Loucy (cell line): Measurements from ENCODE around the gene SMIM27.

Source experiments
- H2AFZ ChIP-seq: fragments of 200-600 bp; sonication (generic); 2 replicates; pipeline ENCODE4 v1.6.0; 2016; ENCODE audit warnings: antibody characterized with exemption, mild to moderate bottlenecking, low read length, moderate library complexity
- H3F3A ChIP-seq: fragments of 200-600 bp; 2 replicates; pipeline ENCODE4 v1.6.0; 2016; ENCODE audit warnings: antibody characterized with exemption, low read depth, mild to moderate bottlenecking
- H3K27me3 ChIP-seq: fragments of 200-600 bp; sonication (generic); 2 replicates; pipeline ENCODE4 v1.6.1; 2014; ENCODE audit warnings: low read length, mild to moderate bottlenecking; ENCODE audit not compliant: insufficient read depth, poor library complexity, severe bottlenecking
- H3K36me3 ChIP-seq: fragments of 200-600 bp; sonication (generic); 2 replicates; pipeline ENCODE4 v1.6.1; 2016; ENCODE audit warnings: low read length; ENCODE audit not compliant: insufficient read depth
- H3K4me1 ChIP-seq: fragments of 200-600 bp; sonication (generic); 2 replicates; pipeline ENCODE4 v1.5.1; 2014; ENCODE audit warnings: low read length, mild to moderate bottlenecking; ENCODE audit not compliant: insufficient read depth, poor library complexity, severe bottlenecking
- H3K4me2 ChIP-seq: fragments of 200-600 bp; sonication (generic); 2 replicates; pipeline ENCODE4 v1.6.0; 2014; ENCODE audit warnings: antibody characterized with exemption, low read length, low read depth, mild to moderate bottlenecking; ENCODE audit not compliant: poor library complexity, severe bottlenecking
- H3K4me3 ChIP-seq: fragments of 200-600 bp; sonication (generic); 2 replicates; pipeline ENCODE4 v1.5.1; 2014; ENCODE audit warnings: low read length, mild to moderate bottlenecking, mixed read lengths; ENCODE audit not compliant: poor library complexity, severe bottlenecking
- H3K79me2 ChIP-seq: fragments of 200-600 bp; sonication (generic); 2 replicates; pipeline ENCODE4 v1.6.1; 2014; ENCODE audit warnings: low read length; ENCODE audit not compliant: insufficient read depth
- H3K9ac ChIP-seq: fragments of 200-600 bp; sonication (generic); 2 replicates; pipeline ENCODE4 v1.6.0; 2014; ENCODE audit warnings: mild to moderate bottlenecking, low read depth, low read length, moderate library complexity; ENCODE audit not compliant: poor library complexity, severe bottlenecking
- H3K9me2 ChIP-seq: fragments of 200-600 bp; sonication (generic); replicated peaks from 2 replicates; pipeline ENCODE4 v1.6.1; 2016; ENCODE audit warnings: low read depth, low read length, mixed read lengths
- H3K9me3 ChIP-seq: fragments of 200-600 bp; sonication (generic); 2 replicates; pipeline ENCODE4 v1.6.1; 2014; ENCODE audit warnings: mild to moderate bottlenecking, antibody characterized with exemption, low read length, low read depth; ENCODE audit not compliant: insufficient read depth
- H4K20me1 ChIP-seq: fragments of 200-600 bp; sonication (generic); 2 replicates; pipeline ENCODE4 v1.6.0; 2014; ENCODE audit warnings: antibody characterized with exemption, low read length, mild to moderate bottlenecking; ENCODE audit not compliant: insufficient read depth, poor library complexity, severe bottlenecking
- CTCF ChIP-seq: fragments of 200-600 bp; sonication (generic); conservative IDR thresholded peaks from 2 replicates; pipeline ENCODE4 v1.5.1; 2014; ENCODE audit warnings: mild to moderate bottlenecking, antibody characterized with exemption, low read length
- EZH2phosphoT487 ChIP-seq: fragments of 200-600 bp; IDR thresholded peaks from 2 replicates; pipeline ENCODE4 v1.6.1; 2018; ENCODE audit warnings: antibody characterized with exemption, mild to moderate bottlenecking, moderate library complexity, borderline replicate concordance

The SMIM27 gene, protein sequence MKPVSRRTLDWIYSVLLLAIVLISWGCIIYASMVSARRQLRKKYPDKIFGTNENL

DNA sequence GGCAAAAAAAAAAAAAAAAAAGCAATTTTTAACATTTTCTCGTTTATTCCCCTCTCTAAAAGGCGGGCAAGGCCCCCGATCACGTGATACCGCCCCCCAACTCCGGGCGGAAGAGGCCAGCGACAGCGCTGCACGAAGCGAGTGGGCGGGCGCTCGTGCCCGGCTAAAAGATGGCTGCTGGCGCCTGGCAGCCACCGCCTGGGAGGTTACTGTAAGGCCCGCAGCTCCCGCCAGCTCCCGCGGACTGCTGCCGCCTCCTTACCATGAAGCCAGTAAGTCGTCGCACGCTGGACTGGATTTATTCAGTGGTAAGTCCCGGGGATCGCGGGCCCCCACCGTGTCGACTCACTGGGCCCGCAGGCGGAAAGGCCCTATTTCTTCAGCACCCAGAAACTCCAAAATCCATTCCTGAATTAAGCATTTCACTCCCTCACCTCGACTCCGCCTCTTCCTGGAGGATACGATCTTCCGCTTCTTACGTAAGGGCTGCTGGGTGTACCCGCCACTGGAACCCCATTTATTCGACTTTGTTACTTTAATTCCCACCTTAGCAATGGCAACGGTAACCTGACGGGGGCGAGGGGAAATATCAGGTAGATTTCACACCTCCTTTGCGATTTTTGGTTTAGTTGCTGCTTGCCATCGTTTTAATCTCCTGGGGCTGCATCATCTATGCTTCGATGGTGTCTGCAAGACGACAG, at the start of gene SMIM27, which contains the start of gene TOPORS:
TSS of gene SMIM27 (plus strand) at position 156 of the 701 bp plus-strand sequence. CDS start at position 264, 108 bp downstream.
TSS of gene TOPORS (minus strand) at position 415 of the 701 bp plus-strand sequence. CDS start at position 265, 150 bp downstream.
- no peaks in the 10 kb centered on the region; the same call in 1 of the 2 replicates for H3F3A ChIP-seq
- H3K4me3 ChIP-seq: peak within 1 kb of the TSS; percentile 87
- no peaks in the 10 kb centered on the region for H3K27me3 ChIP-seq
- H3K4me2 ChIP-seq: peak within 1 kb of the TSS; percentile 83
- peaks cover 72% of the 10 kb centered on the region for H3K79me2 ChIP-seq
- H3K9me2 ChIP-seq: no peaks in the 10 kb centered on the region
- no peaks in the 10 kb centered on the region for H3K36me3 ChIP-seq
- TF ChIP-seq EZH2phosphoT487: no peak
- 0 out of 2 replicates have a peak, but pooled peaks have one; percentile 14 for TF ChIP-seq CTCF
- H4K20me1 ChIP-seq: peaks cover 29% of the 10 kb centered on the region
- no peaks in the 10 kb centered on the region for H3K9me3 ChIP-seq
- peaks cover 41% of the 10 kb centered on the region for H3K4me1 ChIP-seq
- peak within 1 kb of the TSS; percentile 91 for H3K9ac ChIP-seq
- H2AFZ ChIP-seq: peak within 1 kb of the TSS; percentile 93

DNA sequence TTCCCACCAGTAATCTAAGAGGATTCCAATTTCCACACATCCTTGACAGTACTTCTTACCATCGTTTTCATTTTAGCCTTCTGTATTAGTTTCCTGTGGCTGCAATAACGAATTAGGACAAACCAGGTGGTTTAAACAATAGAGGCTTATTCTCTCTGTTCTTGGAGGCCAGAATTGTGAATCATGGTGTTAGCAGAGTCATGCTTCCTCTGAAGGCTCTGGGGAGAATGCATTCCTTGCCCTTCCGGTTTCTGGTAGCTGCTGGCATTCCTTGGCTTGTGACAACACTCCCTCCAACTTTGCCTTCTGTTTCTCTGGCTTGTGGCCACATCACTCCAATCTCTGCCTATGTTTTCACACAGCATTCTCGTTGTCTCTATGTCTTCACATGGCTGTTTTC, 49.7 kb upstream of the SMIM27 start:
- Histone ChIP-seq H3K9me3 (no peaks in the 10 kb centered on the region), H3F3A (no peaks in the 10 kb centered on the region), H2AFZ (no peak overlapping the region), H3K79me2 (no peaks in the 10 kb centered on the region), H3K36me3 (peaks cover 11% of the 10 kb centered on the region; the same call in 1 of the 2 replicates), H3K9me2 (no peaks in the 10 kb centered on the region), H3K9ac (no peak overlapping the region), H3K27me3 (no peaks in the 10 kb centered on the region), H4K20me1 (no peaks in the 10 kb centered on the region), H3K4me2 (no peak overlapping the region), H3K4me3 (no peak overlapping the region), H3K4me1 (no peaks in the 10 kb centered on the region)
- no peak for TF ChIP-seq CTCF
- no peak for TF ChIP-seq EZH2phosphoT487

DNA sequence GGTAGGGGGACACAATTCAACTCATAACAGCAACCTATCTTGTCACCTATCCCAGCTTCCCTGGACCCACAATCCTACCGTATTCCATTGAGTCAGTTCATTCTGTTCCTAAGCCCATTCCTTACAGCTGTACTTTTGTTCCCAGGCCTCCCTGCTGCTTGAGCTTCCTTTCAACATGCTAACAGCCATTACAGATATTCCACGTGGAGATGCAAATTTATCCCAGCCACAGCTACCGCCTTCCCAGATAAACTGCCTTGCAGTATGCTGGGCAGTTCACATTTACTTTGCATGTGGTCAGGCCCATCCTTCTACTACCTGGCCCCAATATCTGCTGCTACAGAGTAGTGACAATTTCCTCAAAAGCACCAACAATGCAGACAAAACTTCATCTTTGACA, 49.1 kb upstream of the SMIM27 start:
- Histone ChIP-seq H3K79me2 (no peaks in the 10 kb centered on the region), H2AFZ (no peak overlapping the region), H3K4me2 (no peak overlapping the region), H4K20me1 (no peaks in the 10 kb centered on the region), H3K27me3 (no peaks in the 10 kb centered on the region), H3F3A (no peaks in the 10 kb centered on the region), H3K9me3 (no peaks in the 10 kb centered on the region), H3K4me1 (no peaks in the 10 kb centered on the region), H3K9ac (no peak overlapping the region), H3K4me3 (no peak overlapping the region), H3K9me2 (no peaks in the 10 kb centered on the region), H3K36me3 (peaks cover 9% of the 10 kb centered on the region; the same call in 1 of the 2 replicates)
- TF ChIP-seq EZH2phosphoT487 (no peak), CTCF (no peak)
